ENCODE measurements around the gene LIMS2. TPM values are rescaled to one million over a fixed set of nuclear protein-coding genes. Genes with fewer than 3 reads are reported as not detected.

The LIMS2 gene
- total RNA-seq, 2 donors from 2014 or later, result 80.2 to 91.7 TPM

DNA sequence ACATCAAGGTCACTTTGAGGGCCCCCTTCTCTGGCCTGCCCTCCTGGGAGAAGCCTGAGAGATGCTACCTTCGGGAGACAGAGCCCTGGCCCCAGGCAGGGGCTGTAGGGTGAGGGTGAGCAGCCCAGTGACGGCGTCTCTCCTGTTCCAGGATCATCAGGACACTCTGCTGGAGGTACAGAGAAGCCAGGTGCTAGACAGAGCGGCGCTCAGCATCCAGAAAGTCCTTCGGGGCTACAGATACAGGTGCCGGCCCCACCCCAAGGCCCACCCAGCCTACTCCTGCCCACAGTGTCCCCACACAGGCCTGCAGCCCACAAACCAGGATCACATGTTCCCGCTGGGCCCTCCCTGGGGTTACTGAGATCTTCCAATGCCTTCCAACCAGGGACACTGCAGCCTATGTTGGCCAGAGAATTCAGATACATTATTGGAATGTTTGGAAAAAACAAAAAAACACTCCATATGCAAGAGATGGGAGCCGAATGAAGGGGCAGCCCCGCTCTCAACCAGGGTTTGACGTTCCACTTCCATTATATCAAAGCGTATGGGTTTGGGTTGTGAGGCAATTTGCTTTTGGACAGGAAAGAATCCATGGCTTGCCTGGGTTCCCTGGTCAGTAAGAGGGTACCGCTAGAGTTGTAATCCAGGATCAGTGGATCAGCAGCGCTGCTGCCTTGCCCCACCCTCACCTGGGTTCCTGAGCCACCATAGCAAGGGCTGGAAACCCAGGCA is 78.9 kb downstream of the LIMS2 start:
- Histone ChIP-seq H3K27me3 (no peaks in the 10 kb centered on the region), H3K4me1 (no peaks in the 10 kb centered on the region), H3K4me3 (no peak overlapping the region), H3K27ac (no peak overlapping the region), H3K9me3 (no peaks in the 10 kb centered on the region), H3K36me3 (no peaks in the 10 kb centered on the region)
- no peak for DNase-seq (ENCODE audit: low spot score)
- TF ChIP-seq, protein P1, sequence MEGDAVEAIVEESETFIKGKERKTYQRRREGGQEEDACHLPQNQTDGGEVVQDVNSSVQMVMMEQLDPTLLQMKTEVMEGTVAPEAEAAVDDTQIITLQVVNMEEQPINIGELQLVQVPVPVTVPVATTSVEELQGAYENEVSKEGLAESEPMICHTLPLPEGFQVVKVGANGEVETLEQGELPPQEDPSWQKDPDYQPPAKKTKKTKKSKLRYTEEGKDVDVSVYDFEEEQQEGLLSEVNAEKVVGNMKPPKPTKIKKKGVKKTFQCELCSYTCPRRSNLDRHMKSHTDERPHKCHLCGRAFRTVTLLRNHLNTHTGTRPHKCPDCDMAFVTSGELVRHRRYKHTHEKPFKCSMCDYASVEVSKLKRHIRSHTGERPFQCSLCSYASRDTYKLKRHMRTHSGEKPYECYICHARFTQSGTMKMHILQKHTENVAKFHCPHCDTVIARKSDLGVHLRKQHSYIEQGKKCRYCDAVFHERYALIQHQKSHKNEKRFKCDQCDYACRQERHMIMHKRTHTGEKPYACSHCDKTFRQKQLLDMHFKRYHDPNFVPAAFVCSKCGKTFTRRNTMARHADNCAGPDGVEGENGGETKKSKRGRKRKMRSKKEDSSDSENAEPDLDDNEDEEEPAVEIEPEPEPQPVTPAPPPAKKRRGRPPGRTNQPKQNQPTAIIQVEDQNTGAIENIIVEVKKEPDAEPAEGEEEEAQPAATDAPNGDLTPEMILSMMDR (IDR thresholded peaks at IDR 0.05), result no peak

DNA sequence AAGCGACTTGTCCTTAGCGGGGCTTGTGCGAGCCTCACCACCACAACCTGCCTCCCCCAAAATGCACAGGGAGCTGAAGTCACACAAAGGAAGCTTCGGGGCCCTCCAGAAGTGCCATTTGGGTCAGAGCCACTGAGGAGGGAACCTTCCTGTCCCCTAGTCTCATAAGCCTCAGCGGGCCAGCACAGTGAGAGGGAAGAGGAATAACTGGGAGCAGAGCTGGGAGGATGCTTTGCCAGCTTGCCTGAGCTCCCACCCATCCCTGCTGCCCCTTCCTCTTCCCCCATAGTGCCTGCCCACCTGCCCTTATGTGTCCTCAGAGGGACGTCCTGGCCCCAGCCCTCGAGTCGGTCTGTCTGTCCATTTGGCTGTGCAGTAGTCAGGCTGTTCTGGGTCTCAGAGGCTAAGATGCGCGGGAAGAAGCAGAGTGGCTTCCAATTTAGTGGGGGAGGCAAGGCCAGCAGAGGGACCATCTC is 81.2 kb downstream of the LIMS2 start:
- TF ChIP-seq, protein P1 (IDR thresholded peaks at IDR 0.05), result no peak
- Histone ChIP-seq H3K4me1 (no peaks in the 10 kb centered on the region), H3K4me3 (no peak overlapping the region), H3K27me3 (no peaks in the 10 kb centered on the region), H3K27ac (no peak overlapping the region), H3K9me3 (no peaks in the 10 kb centered on the region), H3K36me3 (no peaks in the 10 kb centered on the region)
- peak; percentile 53 for DNase-seq (ENCODE audit: low spot score)

DNA sequence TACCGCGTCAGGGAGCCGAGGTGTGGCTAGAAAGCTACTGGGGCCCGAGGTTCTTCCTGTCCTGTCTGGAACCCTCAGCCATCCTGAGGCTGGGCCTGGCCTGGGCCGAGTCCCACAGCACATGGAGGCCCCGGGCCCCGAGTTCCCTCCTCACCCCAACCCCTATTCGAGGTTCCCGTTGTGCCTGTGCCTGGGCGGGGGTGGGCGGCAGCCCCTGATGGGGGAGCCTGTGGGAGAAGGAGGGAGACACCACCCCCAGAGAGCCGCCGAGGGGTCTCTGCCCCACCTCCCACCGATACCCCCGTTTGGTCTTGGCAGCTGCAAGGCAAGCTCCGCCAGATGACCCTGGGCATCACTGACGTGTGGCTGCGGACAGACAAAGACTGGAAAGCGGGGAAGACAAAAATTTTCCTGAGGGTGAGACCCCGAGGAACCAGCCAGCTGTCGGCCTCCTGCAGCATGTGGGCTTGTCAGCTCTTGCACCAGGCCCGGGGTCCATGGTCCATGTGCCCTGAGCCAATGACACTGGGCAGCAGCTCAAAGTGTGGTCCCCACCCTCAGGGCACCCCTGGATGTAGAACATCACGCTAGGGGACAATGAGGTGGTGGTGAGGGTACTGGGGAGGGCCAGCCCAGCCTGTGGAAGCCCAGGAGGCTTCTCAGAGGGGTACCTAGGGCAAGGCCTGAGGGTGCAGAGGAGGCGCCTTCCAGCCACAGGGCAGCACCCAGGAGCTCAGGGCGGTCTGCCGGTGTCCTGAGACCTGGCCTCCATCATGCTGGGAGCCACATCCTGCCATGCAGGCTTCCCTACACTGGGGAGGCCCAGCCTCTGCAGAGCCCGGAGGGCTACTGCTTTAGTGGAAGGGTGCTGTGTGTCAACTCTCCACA is 81.9 kb downstream of the LIMS2 start:
- Histone ChIP-seq H3K27ac (no peak overlapping the region), H3K9me3 (no peaks in the 10 kb centered on the region), H3K4me3 (no peak overlapping the region), H3K27me3 (no peaks in the 10 kb centered on the region), H3K36me3 (no peaks in the 10 kb centered on the region), H3K4me1 (no peaks in the 10 kb centered on the region)
- peak; percentile 49 for DNase-seq (ENCODE audit: low spot score)
- TF ChIP-seq, protein P1 (IDR thresholded peaks at IDR 0.05), result no peak

DNA sequence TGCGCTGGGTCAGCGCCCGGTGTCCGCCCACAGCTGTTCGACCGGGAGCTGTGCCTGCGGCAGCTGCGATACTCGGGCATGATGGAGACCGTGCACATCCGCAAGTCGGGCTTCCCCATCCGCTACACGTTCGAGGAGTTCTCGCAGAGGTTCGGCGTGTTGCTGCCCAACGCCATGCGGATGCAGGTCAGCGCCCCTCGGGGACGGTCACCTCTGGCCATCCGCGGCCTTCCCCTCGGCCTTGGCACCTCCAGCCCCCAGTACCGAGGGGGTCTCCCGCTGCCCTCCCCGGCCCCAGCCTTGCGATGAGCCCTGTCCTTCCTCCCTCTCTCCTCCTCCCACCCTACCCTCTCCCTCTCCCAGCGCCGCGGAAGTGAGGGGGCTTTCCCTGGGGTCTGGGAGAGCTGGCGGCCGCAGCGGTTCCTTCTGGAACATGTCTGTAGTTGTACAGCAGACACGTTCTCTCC is 82.5 kb downstream of the LIMS2 start:
- H3K27me3 ChIP-seq, result no peaks in the 10 kb centered on the region
- H3K9me3 ChIP-seq, result no peaks in the 10 kb centered on the region
- TF ChIP-seq, protein P1 (IDR thresholded peaks at IDR 0.05), result no peak
- H3K27ac ChIP-seq, result no peak overlapping the region
- no peaks in the 10 kb centered on the region for H3K4me1 ChIP-seq
- DNase-seq (ENCODE audit: low spot score), result peak; percentile 40
- no peaks in the 10 kb centered on the region for H3K36me3 ChIP-seq
- no peak overlapping the region for H3K4me3 ChIP-seq

DNA sequence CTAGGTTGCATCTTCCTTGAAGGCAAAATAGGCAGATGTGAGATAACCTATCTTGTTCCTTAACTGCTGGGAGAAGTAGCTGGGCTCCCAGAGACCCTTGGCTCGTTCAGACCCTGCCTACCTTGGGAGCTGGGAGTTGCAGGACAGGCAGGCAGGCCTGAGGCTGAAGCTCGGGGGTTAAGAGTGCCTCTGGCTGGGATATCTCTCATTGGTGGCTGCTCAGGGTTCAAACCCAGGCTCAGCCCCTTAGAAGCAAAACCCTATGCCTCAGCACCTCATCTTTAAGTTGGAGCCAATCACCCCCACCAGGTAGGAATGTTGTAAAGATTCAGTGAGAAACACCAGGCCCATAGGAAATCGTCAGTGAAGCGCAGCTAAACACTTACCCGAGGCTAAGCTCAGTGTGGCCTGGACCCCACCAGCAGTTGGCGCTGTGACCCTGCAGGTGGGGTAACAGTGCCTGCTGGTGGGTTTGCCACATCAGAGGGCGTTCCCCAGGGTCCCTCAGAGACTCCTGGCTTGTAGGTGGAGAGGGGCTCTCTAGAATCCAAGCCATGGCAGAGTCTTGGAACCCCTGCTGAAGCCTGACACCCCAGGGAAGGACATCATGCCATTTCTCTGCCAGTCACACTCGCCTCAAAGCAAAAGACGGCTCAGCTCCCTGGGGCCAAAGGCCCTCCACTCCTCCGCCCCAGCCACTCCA is 84.0 kb downstream of the LIMS2 start:
- Histone ChIP-seq H3K27ac (no peak overlapping the region), H3K9me3 (no peaks in the 10 kb centered on the region), H3K36me3 (no peaks in the 10 kb centered on the region), H3K27me3 (no peaks in the 10 kb centered on the region), H3K4me1 (no peaks in the 10 kb centered on the region), H3K4me3 (no peak overlapping the region)
- TF ChIP-seq, protein P1 (IDR thresholded peaks at IDR 0.05), result peak; percentile 91 to 97
- no peak for DNase-seq (ENCODE audit: low spot score)
